ENCODE data around the gene PITPNC1. TPM values are rescaled to one million over a fixed set of nuclear protein-coding genes. Genes with fewer than 3 reads are reported as not detected.

PITPNC1 gene
- total RNA-seq, 1 experiment from 2014 or later: 20.8 TPM

DNA sequence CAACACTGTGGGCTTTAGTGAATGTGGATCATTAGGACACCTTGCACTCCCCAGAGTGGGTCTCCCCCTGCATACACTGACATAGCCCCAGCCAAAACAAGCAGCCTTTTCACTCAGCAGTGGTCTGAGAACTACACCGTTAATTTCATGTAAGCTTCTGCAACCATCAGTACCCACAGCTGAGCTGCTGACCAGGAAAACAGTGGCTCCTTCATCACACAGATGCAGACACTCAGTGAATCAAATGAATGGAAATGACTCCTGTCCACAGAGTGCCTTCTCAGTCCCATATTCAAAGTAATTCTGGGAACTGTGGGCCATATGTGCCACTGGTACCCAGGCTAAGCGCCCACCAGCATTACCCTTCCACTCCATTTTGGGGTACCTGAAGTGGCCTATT is 301.3 kb downstream of the PITPNC1 start:
- TF ChIP-seq SIN3A (IDR thresholded peaks at IDR 0.05; ENCODE audit: borderline replicate concordance, insufficient read depth, low read depth, low read length): no peak
- TF ChIP-seq, protein P1, sequence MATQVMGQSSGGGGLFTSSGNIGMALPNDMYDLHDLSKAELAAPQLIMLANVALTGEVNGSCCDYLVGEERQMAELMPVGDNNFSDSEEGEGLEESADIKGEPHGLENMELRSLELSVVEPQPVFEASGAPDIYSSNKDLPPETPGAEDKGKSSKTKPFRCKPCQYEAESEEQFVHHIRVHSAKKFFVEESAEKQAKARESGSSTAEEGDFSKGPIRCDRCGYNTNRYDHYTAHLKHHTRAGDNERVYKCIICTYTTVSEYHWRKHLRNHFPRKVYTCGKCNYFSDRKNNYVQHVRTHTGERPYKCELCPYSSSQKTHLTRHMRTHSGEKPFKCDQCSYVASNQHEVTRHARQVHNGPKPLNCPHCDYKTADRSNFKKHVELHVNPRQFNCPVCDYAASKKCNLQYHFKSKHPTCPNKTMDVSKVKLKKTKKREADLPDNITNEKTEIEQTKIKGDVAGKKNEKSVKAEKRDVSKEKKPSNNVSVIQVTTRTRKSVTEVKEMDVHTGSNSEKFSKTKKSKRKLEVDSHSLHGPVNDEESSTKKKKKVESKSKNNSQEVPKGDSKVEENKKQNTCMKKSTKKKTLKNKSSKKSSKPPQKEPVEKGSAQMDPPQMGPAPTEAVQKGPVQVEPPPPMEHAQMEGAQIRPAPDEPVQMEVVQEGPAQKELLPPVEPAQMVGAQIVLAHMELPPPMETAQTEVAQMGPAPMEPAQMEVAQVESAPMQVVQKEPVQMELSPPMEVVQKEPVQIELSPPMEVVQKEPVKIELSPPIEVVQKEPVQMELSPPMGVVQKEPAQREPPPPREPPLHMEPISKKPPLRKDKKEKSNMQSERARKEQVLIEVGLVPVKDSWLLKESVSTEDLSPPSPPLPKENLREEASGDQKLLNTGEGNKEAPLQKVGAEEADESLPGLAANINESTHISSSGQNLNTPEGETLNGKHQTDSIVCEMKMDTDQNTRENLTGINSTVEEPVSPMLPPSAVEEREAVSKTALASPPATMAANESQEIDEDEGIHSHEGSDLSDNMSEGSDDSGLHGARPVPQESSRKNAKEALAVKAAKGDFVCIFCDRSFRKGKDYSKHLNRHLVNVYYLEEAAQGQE (IDR thresholded peaks at IDR 0.05; ENCODE audit: insufficient read depth in 1 of 2, low read depth in 2 of 2, low read length in 1 of 2): no peak
- TF ChIP-seq POLR2AphosphoS5 (IDR thresholded peaks at IDR 0.05; ENCODE audit: low read depth, low read length): no peak
- TF ChIP-seq, protein P2, sequence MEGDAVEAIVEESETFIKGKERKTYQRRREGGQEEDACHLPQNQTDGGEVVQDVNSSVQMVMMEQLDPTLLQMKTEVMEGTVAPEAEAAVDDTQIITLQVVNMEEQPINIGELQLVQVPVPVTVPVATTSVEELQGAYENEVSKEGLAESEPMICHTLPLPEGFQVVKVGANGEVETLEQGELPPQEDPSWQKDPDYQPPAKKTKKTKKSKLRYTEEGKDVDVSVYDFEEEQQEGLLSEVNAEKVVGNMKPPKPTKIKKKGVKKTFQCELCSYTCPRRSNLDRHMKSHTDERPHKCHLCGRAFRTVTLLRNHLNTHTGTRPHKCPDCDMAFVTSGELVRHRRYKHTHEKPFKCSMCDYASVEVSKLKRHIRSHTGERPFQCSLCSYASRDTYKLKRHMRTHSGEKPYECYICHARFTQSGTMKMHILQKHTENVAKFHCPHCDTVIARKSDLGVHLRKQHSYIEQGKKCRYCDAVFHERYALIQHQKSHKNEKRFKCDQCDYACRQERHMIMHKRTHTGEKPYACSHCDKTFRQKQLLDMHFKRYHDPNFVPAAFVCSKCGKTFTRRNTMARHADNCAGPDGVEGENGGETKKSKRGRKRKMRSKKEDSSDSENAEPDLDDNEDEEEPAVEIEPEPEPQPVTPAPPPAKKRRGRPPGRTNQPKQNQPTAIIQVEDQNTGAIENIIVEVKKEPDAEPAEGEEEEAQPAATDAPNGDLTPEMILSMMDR (IDR thresholded peaks at IDR 0.05): no peak
- TF ChIP-seq TCF7L2 (IDR thresholded peaks at IDR 0.05; ENCODE audit: low read depth, low read length): no peak
- H3K36me3 ChIP-seq (ENCODE audit: control insufficient read depth, insufficient read depth, low read length): no peaks in the 10 kb centered on the region
- no peaks in the 10 kb centered on the region for H3K27me3 ChIP-seq (ENCODE audit: control insufficient read depth, insufficient read depth, low read length)
- H3K4me3 ChIP-seq (ENCODE audit: low read depth in 2 of 2, low read length in 2 of 2): no peak overlapping the region
- no peak overlapping the region for H3K27ac ChIP-seq (ENCODE audit: low read length)
- DNase-seq (ENCODE audit: low read depth, low spot score) (no peak), ATAC-seq (no peak)
- POLR2A ChIA-PET: no interaction called here
- intact Hi-C loops (cut with micrococcal nuclease; ENCODE audit: unreplicated experiment) (no loop called here), in situ Hi-C loops (cut with HindIII; ENCODE audit: low pct_unique_long_range_greater_than_20kb, low sequenced_read_pairs) (no loop called here)
- no TSS peak for BruUV-seq (replicated peaks)
- no peaks in the 10 kb centered on the region for H3K9me3 ChIP-seq (ENCODE audit: control insufficient read depth, insufficient read depth, low read depth, low read length)
- CTCF ChIA-PET: no interaction called here
- no peaks in the 10 kb centered on the region for H3K4me1 ChIP-seq (ENCODE audit: control insufficient read depth, insufficient read depth, low read length)

DNA sequence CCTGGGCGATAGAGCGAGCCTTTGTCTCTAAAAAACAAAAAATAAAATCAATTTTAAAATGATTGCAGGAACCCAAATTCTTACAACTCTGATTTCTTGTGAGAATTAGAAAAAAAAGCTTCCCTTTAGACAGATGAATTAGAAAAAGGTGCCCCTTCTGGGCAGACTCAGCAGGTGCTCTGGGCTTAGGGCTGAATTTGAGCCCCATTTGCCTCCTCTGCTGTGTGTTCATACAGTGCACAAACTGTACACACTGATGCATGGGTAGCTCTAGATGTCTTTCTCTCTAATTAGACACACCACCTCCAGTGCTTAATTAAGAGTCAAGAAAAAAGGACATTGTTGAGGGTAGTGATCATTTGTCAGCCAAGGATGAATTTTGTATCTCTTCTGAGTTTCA is 302.1 kb downstream of the PITPNC1 start:
- CTCF ChIA-PET: no interaction called here
- no peaks in the 10 kb centered on the region for H3K9me3 ChIP-seq (ENCODE audit: control insufficient read depth, insufficient read depth, low read depth, low read length)
- DNase-seq (ENCODE audit: low read depth, low spot score) (no peak), ATAC-seq (no peak)
- POLR2A ChIA-PET: no interaction called here
- H3K36me3 ChIP-seq (ENCODE audit: control insufficient read depth, insufficient read depth, low read length): no peaks in the 10 kb centered on the region
- no TSS peak for BruUV-seq (replicated peaks)
- intact Hi-C loops (cut with micrococcal nuclease; ENCODE audit: unreplicated experiment): no loop called here
- H3K27me3 ChIP-seq (ENCODE audit: control insufficient read depth, insufficient read depth, low read length): no peaks in the 10 kb centered on the region
- TF ChIP-seq, protein P1 (IDR thresholded peaks at IDR 0.05; ENCODE audit: insufficient read depth in 1 of 2, low read depth in 2 of 2, low read length in 1 of 2): no peak
- TF ChIP-seq TCF7L2 (IDR thresholded peaks at IDR 0.05; ENCODE audit: low read depth, low read length): no peak
- TF ChIP-seq POLR2AphosphoS5 (IDR thresholded peaks at IDR 0.05; ENCODE audit: low read depth, low read length): no peak
- no peak for TF ChIP-seq SIN3A (IDR thresholded peaks at IDR 0.05; ENCODE audit: borderline replicate concordance, insufficient read depth, low read depth, low read length)
- TF ChIP-seq, protein P2 (IDR thresholded peaks at IDR 0.05): no peak
- no peaks in the 10 kb centered on the region for H3K4me1 ChIP-seq (ENCODE audit: control insufficient read depth, insufficient read depth, low read length)
- in situ Hi-C loops (cut with HindIII; ENCODE audit: low pct_unique_long_range_greater_than_20kb, low sequenced_read_pairs): no loop called here
- no peak overlapping the region for H3K27ac ChIP-seq (ENCODE audit: low read length)
- H3K4me3 ChIP-seq (ENCODE audit: low read depth in 2 of 2, low read length in 2 of 2): no peak overlapping the region

All from Panc1 (cell line).